Neuron (in vitro differentiated cells): ENCODE measurements around the gene C1QTNF9B.
"Not testable (repeated sequence)": the region's sequence is repeated elsewhere in the genome, so short reads cannot be mapped to it uniquely, and the experiment has no call there.

Source experiments
- H2AFZ ChIP-seq: one replicate; pipeline ENCODE4 v1.6.1; 2013; ENCODE audit warnings: low read depth, mild to moderate bottlenecking, inconsistent platforms, low read length, moderate library complexity
- H3K27me3 ChIP-seq: one replicate; pipeline ENCODE4 v1.6.1; 2013; ENCODE audit warnings: low read length; ENCODE audit not compliant: insufficient read depth
- H3K36me3 ChIP-seq: one replicate; pipeline ENCODE4 v1.6.1; 2013; ENCODE audit warnings: low read length; ENCODE audit not compliant: insufficient read depth
- H3K4me1 ChIP-seq: one replicate; pipeline ENCODE4 v1.6.1; 2013; ENCODE audit warnings: low read length; ENCODE audit not compliant: insufficient read depth
- H3K4me3 ChIP-seq: 2 replicates; pipeline ENCODE4 v1.5.1; 2013; ENCODE audit warnings: mild to moderate bottlenecking, low read length, moderate library complexity
- H3K9me3 ChIP-seq: one replicate; pipeline ENCODE4 v1.6.1; 2013; ENCODE audit warnings: low read length

Gene C1QTNF9B

GRCh38 chr13:23912469-23912868 is 15.2 kb upstream of the C1QTNF9B start:
- Histone ChIP-seq H3K4me3 (no peak overlapping the region), H3K4me1 (no peaks in the 10 kb centered on the region)

GRCh38 chr13:23909606-23910005 is 12.3 kb upstream of the C1QTNF9B start:
- Histone ChIP-seq H3K36me3 (no peaks in the 10 kb centered on the region), H3K4me1 (peaks cover 2% of the 10 kb centered on the region), H3K4me3 (no peak overlapping the region), H2AFZ (no peak overlapping the region), H3K27me3 (no peaks in the 10 kb centered on the region), H3K9me3 (no peaks in the 10 kb centered on the region)

More at GRCh38 chr13:23912469-23912868, 15.2 kb upstream of the C1QTNF9B start:
- no peaks in the 10 kb centered on the region for H3K36me3 ChIP-seq
- no peaks in the 10 kb centered on the region for H3K27me3 ChIP-seq
- H2AFZ ChIP-seq: no peak overlapping the region
- H3K9me3 ChIP-seq: no peaks in the 10 kb centered on the region

- Histone ChIP-seq H3K36me3 (no peaks in the 10 kb centered on the region), H3K9me3 (no peaks in the 10 kb centered on the region), H3K4me3 (no peak overlapping the region), H3K27me3 (no peaks in the 10 kb centered on the region), H2AFZ (no peak overlapping the region), H3K4me1 (peaks cover 9% of the 10 kb centered on the region)
These were observed 8.5 kb upstream of the C1QTNF9B start for GRCh38 chr13:23905766-23906165.

GRCh38 chr13:23903906-23904280 is 6.6 kb upstream of the C1QTNF9B start:
- Histone ChIP-seq H3K9me3 (no peaks in the 10 kb centered on the region), H3K36me3 (no peaks in the 10 kb centered on the region), H3K4me3 (no peak overlapping the region), H3K4me1 (peaks cover 11% of the 10 kb centered on the region), H2AFZ (no peak overlapping the region), H3K27me3 (no peaks in the 10 kb centered on the region)

- Histone ChIP-seq H3K27me3 (no peaks in the 10 kb centered on the region), H3K4me3 (no peak overlapping the region), H3K9me3 (no peaks in the 10 kb centered on the region), H3K4me1 (peaks cover 11% of the 10 kb centered on the region), H3K36me3 (no peaks in the 10 kb centered on the region), H2AFZ (no peak overlapping the region)
These were observed 5.9 kb upstream of the C1QTNF9B start for GRCh38 chr13:23902975-23903905.

- Histone ChIP-seq H3K36me3 (no peaks in the 10 kb centered on the region), H3K27me3 (no peaks in the 10 kb centered on the region), H2AFZ (peak overlapping the region; percentile 54), H3K4me3 (no peak overlapping the region), H3K9me3 (no peaks in the 10 kb centered on the region), H3K4me1 (peaks cover 11% of the 10 kb centered on the region)
These were observed 4.1 kb upstream of the C1QTNF9B start for GRCh38 chr13:23901365-23901764.

- peaks cover 8% of the 10 kb centered on the region for H3K4me1 ChIP-seq
These were observed 2.3 kb upstream of the C1QTNF9B start for GRCh38 chr13:23899555-23899954.

GRCh38 chr13:23898101-23898500 is 799 bp upstream of the C1QTNF9B start:
- no peak overlapping the region for H2AFZ ChIP-seq

More at GRCh38 chr13:23899555-23899954, 2.3 kb upstream of the C1QTNF9B start:
- Histone ChIP-seq H3K36me3 (no peaks in the 10 kb centered on the region), H3K4me3 (no peak overlapping the region), H3K9me3 (no peaks in the 10 kb centered on the region), H2AFZ (no peak overlapping the region), H3K27me3 (no peaks in the 10 kb centered on the region)

GRCh38 chr13:23894746-23895145 is 2.6 kb downstream of the C1QTNF9B start:
- not testable (repeated sequence) for H3K36me3 ChIP-seq, H3K9me3 ChIP-seq, H2AFZ ChIP-seq

More at GRCh38 chr13:23898101-23898500, 799 bp upstream of the C1QTNF9B start:
- Histone ChIP-seq H3K36me3 (no peaks in the 10 kb centered on the region), H3K27me3 (no peaks in the 10 kb centered on the region), H3K4me3 (no peak overlapping the region), H3K4me1 (peaks cover 8% of the 10 kb centered on the region), H3K9me3 (no peaks in the 10 kb centered on the region)

GRCh38 chr13:23893791-23894190 is 3.5 kb downstream of the C1QTNF9B start:
- not testable (repeated sequence) for H3K9me3 ChIP-seq, H2AFZ ChIP-seq, H3K4me1 ChIP-seq, H3K36me3 ChIP-seq, H3K4me3 ChIP-seq, H3K27me3 ChIP-seq

More at GRCh38 chr13:23894746-23895145, 2.6 kb downstream of the C1QTNF9B start:
- H3K4me1 ChIP-seq, H3K4me3 ChIP-seq, H3K27me3 ChIP-seq: not testable (repeated sequence)

GRCh38 chr13:23889615-23890607 is 7.4 kb downstream of the C1QTNF9B start:
- H3K27me3 ChIP-seq: no peaks in the 10 kb centered on the region
- no peaks in the 10 kb centered on the region for H3K9me3 ChIP-seq
- peak overlapping the region; percentile 52 for H2AFZ ChIP-seq
- H3K4me1 ChIP-seq: peaks cover 9% of the 10 kb centered on the region
- peaks cover 2% of the 10 kb centered on the region for H3K36me3 ChIP-seq
- H3K4me3 ChIP-seq: peak overlapping the region; percentile 29

- Histone ChIP-seq H2AFZ (peak within 1 kb of the TSS; percentile 91), H3K9me3 (no peaks in the 10 kb centered on the region)
These were observed 8.4 kb downstream of the C1QTNF9B start, which contains the start of gene MIPEP for GRCh38 chr13:23888658-23889614. TSS of gene MIPEP (minus strand) at chr13:23889400. CDS start at chr13:23889320, 80 bp downstream.

More at GRCh38 chr13:23888658-23889614, 8.4 kb downstream of the C1QTNF9B start, which contains the start of gene MIPEP:
- peaks cover 9% of the 10 kb centered on the region for H3K4me1 ChIP-seq
- no peaks in the 10 kb centered on the region for H3K27me3 ChIP-seq
- H3K36me3 ChIP-seq: peaks cover 6% of the 10 kb centered on the region
- peak within 1 kb of the TSS; percentile 79 for H3K4me3 ChIP-seq
